ENCODE results near the gene ZNF681.
A peak's percentile ranks its signal among the peaks of the same experiment; 100 is the strongest.
"Not testable (repeated sequence)": the region's sequence is repeated elsewhere in the genome, so short reads cannot be mapped to it uniquely, and the experiment has no call there.

Gene ZNF681

GRCh38 chr19:23783636-23784035 is 24.9 kb upstream of the ZNF681 start:
- H3K4me1 Mint-ChIP-seq (ENCODE audit: low read depth) = peaks cover 20% of the 10 kb centered on the region
- no peaks in the 10 kb centered on the region for H3K27me3 Mint-ChIP-seq
- no peak overlapping the region for H3K4me3 Mint-ChIP-seq
- peaks cover 6% of the 10 kb centered on the region for H3K9me3 Mint-ChIP-seq
- H3K36me3 Mint-ChIP-seq (ENCODE audit: low read depth) = peaks cover 84% of the 10 kb centered on the region
- DNase-seq = no peak
- no peak overlapping the region for H3K27ac Mint-ChIP-seq

DNA sequence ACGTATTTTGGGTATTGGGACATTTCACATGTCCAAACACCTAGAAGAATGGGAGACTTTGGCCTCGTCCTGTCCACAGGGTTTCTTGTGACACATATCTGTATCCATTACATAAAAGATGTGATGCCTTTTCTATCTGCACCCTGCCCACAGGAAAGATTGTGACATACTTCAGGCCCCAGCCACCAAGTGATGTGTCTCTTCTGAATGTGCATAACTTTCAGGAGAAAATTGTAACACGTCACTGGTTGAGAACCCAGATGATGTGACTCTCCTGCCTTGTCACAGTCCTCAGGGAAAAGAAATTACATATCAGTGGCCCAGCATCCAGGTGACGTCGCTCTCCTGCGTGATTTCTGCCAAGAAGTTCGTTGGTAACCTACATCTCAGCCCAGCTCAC is 21.0 kb upstream of the ZNF681 start:
- DNase-seq = no peak
- H3K4me1 Mint-ChIP-seq (ENCODE audit: low read depth) = peaks cover 32% of the 10 kb centered on the region
- H3K4me3 Mint-ChIP-seq = no peak overlapping the region
- H3K36me3 Mint-ChIP-seq (ENCODE audit: low read depth) = peaks cover 74% of the 10 kb centered on the region
- H3K27me3 Mint-ChIP-seq = no peaks in the 10 kb centered on the region
- peaks cover 12% of the 10 kb centered on the region for H3K9me3 Mint-ChIP-seq
- H3K27ac Mint-ChIP-seq = no peak overlapping the region

DNA sequence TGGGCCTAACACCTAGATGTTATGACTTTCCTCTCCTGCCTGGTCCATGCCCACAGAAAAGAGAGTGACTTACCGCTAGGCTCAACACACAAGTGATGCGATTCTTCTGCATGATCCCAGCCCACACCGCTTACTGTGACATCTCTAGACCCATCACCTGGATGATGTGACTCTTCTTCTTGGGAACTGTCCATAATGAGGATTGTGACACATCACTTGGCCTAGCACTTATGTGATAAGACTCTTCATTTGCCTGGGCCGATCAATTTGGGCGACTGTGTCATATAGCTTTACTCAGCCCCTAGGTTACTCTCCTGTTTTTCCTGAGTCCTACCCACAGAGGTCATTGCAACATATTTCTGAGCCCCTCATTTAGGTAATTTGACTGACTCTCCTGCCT is 19.9 kb upstream of the ZNF681 start:
- Mint-ChIP-seq H3K27ac (no peak overlapping the region), H3K9me3 (peaks cover 12% of the 10 kb centered on the region)

GRCh38 chr19:23778036-23778435 is 19.3 kb upstream of the ZNF681 start:
- Mint-ChIP-seq H3K27ac (peak overlapping the region; percentile 15), H3K36me3 (ENCODE audit: low read depth) (peaks cover 60% of the 10 kb centered on the region)

More for the DNA sequence above, 19.9 kb upstream of the ZNF681 start:
- Mint-ChIP-seq H3K27me3 (no peaks in the 10 kb centered on the region), H3K36me3 (ENCODE audit: low read depth) (peaks cover 66% of the 10 kb centered on the region), H3K4me1 (ENCODE audit: low read depth) (peaks cover 25% of the 10 kb centered on the region), H3K4me3 (no peak overlapping the region)
- DNase-seq = no peak

DNA sequence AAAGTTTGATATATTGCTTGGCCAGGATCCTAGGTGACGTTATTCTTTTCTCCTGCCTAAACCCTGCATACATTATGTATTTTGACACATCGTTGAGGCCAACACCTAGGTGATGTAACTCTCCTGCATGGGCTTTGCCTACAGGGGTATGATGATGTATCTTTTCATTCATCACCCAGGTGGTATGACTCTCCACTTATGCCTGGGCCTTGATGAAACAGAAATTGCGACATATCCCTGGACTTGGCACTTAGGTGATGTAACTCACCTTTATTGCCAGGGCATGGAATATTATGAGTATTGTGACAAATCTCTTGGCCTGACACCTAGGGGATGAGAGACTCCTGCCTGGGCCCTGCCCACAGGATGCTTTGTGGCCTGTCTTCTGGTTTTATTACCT is 18.5 kb upstream of the ZNF681 start:
- Mint-ChIP-seq H3K4me3 (no peak overlapping the region), H3K36me3 (ENCODE audit: low read depth) (peaks cover 58% of the 10 kb centered on the region), H3K27ac (peak overlapping the region; percentile 53), H3K9me3 (peaks cover 12% of the 10 kb centered on the region), H3K4me1 (ENCODE audit: low read depth) (peaks cover 31% of the 10 kb centered on the region), H3K27me3 (no peaks in the 10 kb centered on the region)
- no peak for DNase-seq

More at GRCh38 chr19:23778036-23778435, 19.3 kb upstream of the ZNF681 start:
- H3K27me3 Mint-ChIP-seq, H3K4me3 Mint-ChIP-seq, DNase-seq: not testable (repeated sequence)
- Mint-ChIP-seq H3K9me3 (peaks cover 12% of the 10 kb centered on the region), H3K4me1 (ENCODE audit: low read depth) (peaks cover 27% of the 10 kb centered on the region)

GRCh38 chr19:23776507-23777205 is 18.0 kb upstream of the ZNF681 start:
- Mint-ChIP-seq H3K4me3 (no peak overlapping the region), H3K27me3 (no peaks in the 10 kb centered on the region), H3K4me1 (ENCODE audit: low read depth) (peaks cover 37% of the 10 kb centered on the region), H3K36me3 (ENCODE audit: low read depth) (peaks cover 58% of the 10 kb centered on the region), H3K9me3 (peaks cover 9% of the 10 kb centered on the region), H3K27ac (no peak overlapping the region)
- no peak for DNase-seq

DNA sequence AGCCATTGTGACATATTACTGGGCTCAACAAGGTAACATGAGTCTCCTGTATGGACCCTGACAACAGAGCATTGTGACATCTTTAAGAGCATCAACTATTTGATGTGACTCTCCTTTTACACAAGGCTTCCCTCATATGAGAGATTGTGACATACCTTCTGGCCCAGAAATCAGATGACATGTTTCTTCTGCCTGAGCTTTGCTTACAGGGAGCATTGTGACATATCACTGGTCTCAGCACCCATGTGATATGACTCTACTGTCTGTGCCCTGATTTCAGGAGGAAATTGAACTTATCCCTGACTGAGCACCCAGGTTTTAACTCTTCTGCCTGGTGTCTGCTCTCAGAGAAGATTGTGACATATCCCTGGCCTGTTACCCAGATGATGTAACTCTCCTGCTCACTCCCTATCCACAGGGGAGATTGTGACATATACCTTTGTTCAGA is 15.9 kb upstream of the ZNF681 start:
- Mint-ChIP-seq H3K4me3 (no peak overlapping the region), H3K27me3 (no peaks in the 10 kb centered on the region), H3K4me1 (ENCODE audit: low read depth) (peaks cover 52% of the 10 kb centered on the region), H3K36me3 (ENCODE audit: low read depth) (peaks cover 66% of the 10 kb centered on the region), H3K9me3 (peaks cover 7% of the 10 kb centered on the region), H3K27ac (no peak overlapping the region)
- no peak for DNase-seq

DNA sequence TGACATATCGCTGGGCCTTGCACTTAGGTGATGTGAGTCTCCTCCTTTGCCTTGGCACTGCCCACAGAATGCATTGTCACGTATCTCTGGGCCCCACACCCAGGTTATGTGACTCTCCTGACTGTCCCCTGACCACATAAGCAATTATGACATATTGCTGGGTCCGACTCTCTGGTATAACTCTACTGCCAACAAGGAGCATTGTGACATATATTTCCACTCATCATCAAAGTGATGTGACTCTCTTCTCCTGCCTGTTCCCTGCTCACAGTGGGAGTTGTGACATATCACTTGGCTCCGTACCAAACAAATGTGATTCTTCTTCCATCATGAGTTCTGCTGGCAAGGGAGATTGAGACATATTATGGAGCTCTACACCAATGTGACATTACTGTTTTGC is 15.4 kb upstream of the ZNF681 start:
- Mint-ChIP-seq H3K27me3 (no peaks in the 10 kb centered on the region), H3K27ac (no peak overlapping the region), H3K36me3 (ENCODE audit: low read depth) (peaks cover 64% of the 10 kb centered on the region), H3K4me3 (no peak overlapping the region), H3K9me3 (peaks cover 7% of the 10 kb centered on the region), H3K4me1 (ENCODE audit: low read depth) (peaks cover 51% of the 10 kb centered on the region)
- no peak for DNase-seq

DNA sequence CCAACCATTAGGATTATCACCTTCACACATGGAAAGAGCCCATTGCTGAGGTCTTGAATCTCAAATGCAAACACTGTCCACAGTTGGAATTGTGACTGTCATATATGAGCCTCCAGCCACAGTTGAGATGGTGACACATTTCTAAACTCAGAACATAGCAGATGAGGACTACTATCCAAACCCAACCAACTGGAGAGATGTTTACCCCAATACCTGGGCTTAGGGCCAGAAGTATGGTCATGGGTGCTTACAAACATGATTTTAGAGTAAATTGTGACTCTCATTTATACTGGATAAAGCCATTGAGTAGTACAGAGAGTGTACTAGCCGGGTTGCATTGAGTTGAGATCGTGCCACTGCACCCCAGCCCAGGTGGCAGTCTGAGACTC is 14.0 kb upstream of the ZNF681 start:
- H3K27ac Mint-ChIP-seq = peak overlapping the region; percentile 27
- peaks cover 44% of the 10 kb centered on the region for H3K4me1 Mint-ChIP-seq (ENCODE audit: low read depth)
- DNase-seq = no peak
- no peaks in the 10 kb centered on the region for H3K27me3 Mint-ChIP-seq
- no peak overlapping the region for H3K4me3 Mint-ChIP-seq
- peaks cover 60% of the 10 kb centered on the region for H3K36me3 Mint-ChIP-seq (ENCODE audit: low read depth)
- H3K9me3 Mint-ChIP-seq = no peaks in the 10 kb centered on the region

- Mint-ChIP-seq H3K4me3 (no peak overlapping the region), H3K4me1 (ENCODE audit: low read depth) (peaks cover 40% of the 10 kb centered on the region), H3K9me3 (no peaks in the 10 kb centered on the region), H3K36me3 (ENCODE audit: low read depth) (peaks cover 58% of the 10 kb centered on the region), H3K27me3 (no peaks in the 10 kb centered on the region), H3K27ac (peak overlapping the region; percentile 79)
- no peak for DNase-seq
Measured at GRCh38 chr19:23771761-23772674, 13.3 kb upstream of the ZNF681 start.

DNA sequence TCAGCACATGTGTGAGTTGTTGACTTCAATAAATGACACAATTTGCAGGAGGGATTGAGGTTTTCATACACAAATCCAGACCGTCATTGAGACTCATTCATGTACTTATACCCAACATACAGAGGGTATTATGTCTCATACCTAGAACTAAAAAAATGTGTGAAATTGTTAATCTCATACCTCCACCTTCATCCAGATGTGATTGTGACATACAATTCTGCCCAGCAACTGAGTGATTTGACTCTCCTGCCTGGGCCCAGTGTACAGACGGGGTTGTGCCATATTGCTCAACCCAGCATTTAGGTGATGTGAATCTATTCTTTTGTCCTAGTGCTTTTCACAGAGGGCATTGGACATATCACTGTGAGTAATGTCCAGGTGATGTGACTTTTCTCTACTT is 12.6 kb upstream of the ZNF681 start:
- no peak for DNase-seq
- Mint-ChIP-seq H3K4me3 (no peak overlapping the region), H3K27ac (peak overlapping the region; percentile 79), H3K4me1 (ENCODE audit: low read depth) (peaks cover 38% of the 10 kb centered on the region), H3K36me3 (ENCODE audit: low read depth) (peaks cover 57% of the 10 kb centered on the region), H3K27me3 (no peaks in the 10 kb centered on the region), H3K9me3 (no peaks in the 10 kb centered on the region)

DNA sequence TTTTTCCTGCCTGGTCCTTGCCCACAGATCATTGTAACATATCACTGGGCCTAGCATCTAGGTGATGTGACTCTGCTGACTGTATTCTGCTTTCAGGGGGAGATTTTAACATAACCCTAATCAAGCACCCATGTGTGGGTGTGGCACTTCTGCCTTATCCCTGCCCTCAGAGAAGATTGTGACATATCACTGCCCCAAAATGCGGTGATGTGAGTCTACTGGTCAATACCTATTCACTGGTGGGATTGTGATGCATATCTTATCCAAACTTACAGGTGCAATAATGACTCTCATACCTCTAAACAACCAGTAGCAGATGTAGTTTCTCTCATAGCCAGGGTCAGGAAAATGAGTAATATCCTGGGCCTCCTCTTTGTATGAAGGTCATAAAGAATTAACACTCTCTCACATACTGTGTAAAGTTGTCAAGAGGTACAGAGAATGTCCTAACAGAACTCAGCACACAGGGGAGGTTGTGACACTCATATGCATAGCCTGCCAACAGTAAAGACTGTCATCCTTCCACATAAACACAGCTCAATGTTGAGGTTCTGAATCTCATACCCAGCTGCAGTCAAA is 12.1 kb upstream of the ZNF681 start:
- H3K27ac Mint-ChIP-seq = peak overlapping the region; percentile 61
- H3K4me1 Mint-ChIP-seq (ENCODE audit: low read depth) = peaks cover 40% of the 10 kb centered on the region
- no peaks in the 10 kb centered on the region for H3K27me3 Mint-ChIP-seq
- no peak for DNase-seq
- no peak overlapping the region for H3K4me3 Mint-ChIP-seq
- H3K36me3 Mint-ChIP-seq (ENCODE audit: low read depth) = peaks cover 54% of the 10 kb centered on the region
- peaks cover 2% of the 10 kb centered on the region for H3K9me3 Mint-ChIP-seq

DNA sequence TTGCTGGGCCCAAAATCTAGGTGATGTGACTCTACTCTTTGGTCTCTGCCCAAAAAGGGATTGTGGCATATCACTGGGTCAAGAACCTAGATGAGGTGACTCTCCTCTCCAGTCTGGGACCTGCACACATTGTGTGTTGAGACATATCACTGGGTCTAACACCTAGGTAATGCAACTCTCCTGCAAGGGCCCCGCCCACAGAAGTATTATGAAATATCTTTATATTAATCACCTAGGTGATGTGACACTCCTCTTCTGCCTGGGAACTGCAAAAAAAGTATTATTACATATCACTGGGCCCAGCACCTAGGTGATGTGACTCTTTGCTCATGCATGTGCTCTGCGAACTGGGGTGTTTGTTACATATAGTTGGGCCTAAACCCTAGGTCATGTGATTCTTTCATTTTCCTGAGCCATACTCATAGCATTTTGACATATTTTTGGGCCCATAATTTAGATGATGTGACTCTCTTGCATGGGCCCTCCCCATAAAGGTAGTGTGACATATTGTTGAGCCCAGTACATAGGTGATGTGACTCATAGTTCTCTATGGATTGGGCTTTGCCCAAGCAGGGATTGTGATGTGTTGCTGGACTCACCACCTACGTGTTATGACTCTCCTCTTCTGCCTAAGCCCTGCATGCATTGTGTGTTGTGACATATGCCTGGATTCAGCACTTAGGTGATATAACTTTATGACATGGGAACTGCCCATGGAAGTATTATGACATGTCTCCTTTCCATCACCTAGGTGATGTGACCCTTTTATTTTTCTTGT is 11.2 kb upstream of the ZNF681 start:
- Mint-ChIP-seq H3K4me1 (ENCODE audit: low read depth) (peaks cover 45% of the 10 kb centered on the region), H3K36me3 (ENCODE audit: low read depth) (peaks cover 58% of the 10 kb centered on the region), H3K27me3 (no peaks in the 10 kb centered on the region), H3K9me3 (peaks cover 3% of the 10 kb centered on the region), H3K4me3 (no peak overlapping the region), H3K27ac (peak overlapping the region; percentile 22)
- no peak for DNase-seq

DNA sequence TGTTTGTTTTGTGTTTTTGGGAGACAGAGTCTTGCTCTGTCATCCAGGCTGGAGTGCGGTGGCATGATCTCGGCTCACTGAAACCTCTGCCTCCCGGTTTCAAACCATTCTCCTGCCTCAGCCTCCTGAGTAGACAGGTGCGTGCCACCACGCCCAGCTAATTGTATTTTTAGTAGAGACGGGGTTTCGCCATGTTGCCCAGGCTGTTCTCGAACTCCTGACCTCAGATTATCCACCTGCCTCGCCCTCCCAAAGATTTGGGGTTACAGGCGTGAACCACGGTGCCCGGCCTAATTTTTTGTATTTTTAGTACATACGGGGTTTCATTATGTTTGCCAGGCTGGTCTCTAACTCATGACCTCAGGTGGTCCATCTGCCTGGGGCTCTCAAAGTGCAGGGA is 8.3 kb upstream of the ZNF681 start:
- Mint-ChIP-seq H3K9me3 (peaks cover 3% of the 10 kb centered on the region), H3K36me3 (ENCODE audit: low read depth) (peaks cover 58% of the 10 kb centered on the region), H3K27ac (no peak overlapping the region), H3K27me3 (no peaks in the 10 kb centered on the region), H3K4me1 (ENCODE audit: low read depth) (peaks cover 51% of the 10 kb centered on the region), H3K4me3 (no peak overlapping the region)
- no peak for DNase-seq

Measured in activated T-cell treated with anti-CD3 and anti-CD28 coated beads, Interleukin-2, amount 50 U/mL, for 24 hours (primary cell).